K562 treated with DMSO at 1 percent for 4 hours (cell line): ENCODE measurements around the gene FHL1. TPM values are rescaled to one million over a fixed set of nuclear protein-coding genes. Genes with fewer than 3 reads are reported as not detected.

Experiments
- total RNA-seq: library from RNA; unstranded; fragments of 300-600 nt; gene quantifications from 2 replicates; pipeline ENCODE4 v1.2.3, GENCODE V29; 2022; ENCODE audit not compliant: insufficient read depth

The FHL1 gene
- 0.62 and 1.2 TPM in 2 replicates for total RNA-seq

GRCh38 chrX:136147315-136147901, at the start of gene FHL1:
Gene FHL1 (plus strand): TSS chrX:136147533.

GRCh38 chrX:136251041-136251991, 104.0 kb downstream of the FHL1 start, which contains the start of gene MAP7D3:
Gene MAP7D3 (minus strand): TSS chrX:136251400. CDS start chrX:136251358, 42 bp downstream.

Other genes with a start within 250 kb of the FHL1 start
- gene MMGT1, start 173.5 kb upstream of the FHL1 start, total RNA-seq, result 13.4 and 13.8 TPM in 2 replicates
- 6.3 and 7.3 TPM in 2 replicates for gene SLC9A6, start 162.1 kb upstream of the FHL1 start, total RNA-seq
- gene MAP7D3, start 103.9 kb downstream of the FHL1 start, total RNA-seq, result 4.3 and 11.3 TPM in 2 replicates
- gene ADGRG4, start 153.4 kb downstream of the FHL1 start, total RNA-seq, result not detected in 2 replicates